ENCODE data around the gene TP53. TPM values are rescaled to one million over a fixed set of nuclear protein-coding genes. Genes with fewer than 3 reads are reported as not detected.

Gene TP53
- total RNA-seq, 1 experiment from 2014 or later = 129 TPM

- peak; percentile 83 for ATAC-seq
- in situ Hi-C loops (cut with HindIII; ENCODE audit: low pct_unique_long_range_greater_than_20kb, low sequenced_read_pairs) = no loop called here
- TF ChIP-seq POLR2AphosphoS5 (IDR thresholded peaks at IDR 0.05; ENCODE audit: low read depth, low read length) (peak; percentile 40; the same call in 1 of the 2 replicates), SIN3A (IDR thresholded peaks at IDR 0.05; ENCODE audit: borderline replicate concordance, insufficient read depth, low read depth, low read length) (0 out of 2 replicates have a peak, but pooled peaks have one; percentile 44), TCF7L2 (IDR thresholded peaks at IDR 0.05; ENCODE audit: low read depth, low read length) (0 out of 2 replicates have a peak, but pooled peaks have one; percentile 68), CTCF (IDR thresholded peaks at IDR 0.05) (no peak), REST (IDR thresholded peaks at IDR 0.05; ENCODE audit: insufficient read depth in 1 of 2, low read depth in 2 of 2, low read length in 1 of 2) (no peak)
- H3K36me3 ChIP-seq (ENCODE audit: control insufficient read depth, insufficient read depth, low read length) = peaks cover 12% of the 10 kb centered on the region
- peaks cover 9% of the 10 kb centered on the region; the same call in 1 of the 2 replicates for H3K4me1 ChIP-seq (ENCODE audit: control insufficient read depth, insufficient read depth, low read length)
- H3K27me3 ChIP-seq (ENCODE audit: control insufficient read depth, insufficient read depth, low read length) = no peaks in the 10 kb centered on the region
- DNase-seq (ENCODE audit: low read depth, low spot score) = peak; percentile 82
- BruUV-seq (replicated peaks) = no TSS peak
- H3K4me3 ChIP-seq (ENCODE audit: low read depth in 2 of 2, low read length in 2 of 2) = peak overlapping the region; percentile 91 to 97
- intact Hi-C loops (cut with micrococcal nuclease; ENCODE audit: unreplicated experiment) = loop anchor here (2.0 kb wide), 1 partner anchor 99 kb away; no protein-coding TSS in a partner anchor
- H3K27ac ChIP-seq (ENCODE audit: low read length) = peak overlapping the region; percentile 92
- ChIA-PET POLR2A (interaction anchor here (0.5 to 1.0 kb wide), 5 partner anchors 15 to 175 kb away, joined by 3 to 18 read pairs (median 3); no protein-coding TSS in a partner anchor), CTCF (interaction anchor here (0.7 kb wide), 1 partner anchor 9 kb away, joined by 4 read pairs; no protein-coding TSS in a partner anchor)
- no peaks in the 10 kb centered on the region for H3K9me3 ChIP-seq (ENCODE audit: control insufficient read depth, insufficient read depth, low read depth, low read length)
Observed at GRCh38 chr17:7685533-7686221, 1.6 kb downstream of the TP53 start.

- DNase-seq (ENCODE audit: low read depth, low spot score) (no peak), ATAC-seq (no peak)
- peaks cover 9% of the 10 kb centered on the region; the same call in 1 of the 2 replicates for H3K4me1 ChIP-seq (ENCODE audit: control insufficient read depth, insufficient read depth, low read length)
- in situ Hi-C loops (cut with HindIII; ENCODE audit: low pct_unique_long_range_greater_than_20kb, low sequenced_read_pairs) = no loop called here
- ChIA-PET CTCF (no interaction called here), POLR2A (no interaction called here)
- intact Hi-C loops (cut with micrococcal nuclease; ENCODE audit: unreplicated experiment) = no loop called here
- H3K36me3 ChIP-seq (ENCODE audit: control insufficient read depth, insufficient read depth, low read length) = peaks cover 12% of the 10 kb centered on the region
- peak overlapping the region; percentile 91 to 97 for H3K4me3 ChIP-seq (ENCODE audit: low read depth in 2 of 2, low read length in 2 of 2)
- H3K27ac ChIP-seq (ENCODE audit: low read length) = peak overlapping the region; percentile 92
- no peaks in the 10 kb centered on the region for H3K9me3 ChIP-seq (ENCODE audit: control insufficient read depth, insufficient read depth, low read depth, low read length)
- TF ChIP-seq POLR2AphosphoS5 (IDR thresholded peaks at IDR 0.05; ENCODE audit: low read depth, low read length) = no peak
- TF ChIP-seq REST (IDR thresholded peaks at IDR 0.05; ENCODE audit: insufficient read depth in 1 of 2, low read depth in 2 of 2, low read length in 1 of 2) = no peak
- TF ChIP-seq SIN3A (IDR thresholded peaks at IDR 0.05; ENCODE audit: borderline replicate concordance, insufficient read depth, low read depth, low read length) = no peak
- no TSS peak for BruUV-seq (replicated peaks)
- no peaks in the 10 kb centered on the region for H3K27me3 ChIP-seq (ENCODE audit: control insufficient read depth, insufficient read depth, low read length)
Observed at GRCh38 chr17:7684851-7685532, 2.3 kb downstream of the TP53 start.
